T-helper 1 cell treated with Interleukin-12 subunit alpha and Interleukin-12 subunit beta and Interleukin-4 antibody, amounts not matched to agents 30 μg/mL and 1 μg/mL, for 36 hours (primary cell): ENCODE data around the gene GBF1.

Experiments used
- H3K27ac Mint-ChIP-seq: one replicate; pipeline ENCODE4 v1.8.0; 2021; ENCODE audit warnings: mild to moderate bottlenecking, mixed read lengths
- H3K27me3 Mint-ChIP-seq: one replicate; pipeline ENCODE4 v1.8.0; 2021; ENCODE audit warnings: low read depth, mixed read lengths
- H3K36me3 Mint-ChIP-seq: one replicate; pipeline ENCODE4 v1.8.0; 2021; ENCODE audit warnings: low read depth, mixed read lengths
- H3K4me1 Mint-ChIP-seq: one replicate; pipeline ENCODE4 v1.8.0; 2021; ENCODE audit warnings: low read depth, mixed read lengths
- H3K4me3 Mint-ChIP-seq: one replicate; pipeline ENCODE4 v1.8.0; 2021; ENCODE audit warnings: mild to moderate bottlenecking, moderate library complexity, mixed read lengths
- H3K9me3 Mint-ChIP-seq: one replicate; pipeline ENCODE4 v1.8.0; 2021; ENCODE audit warnings: mixed read lengths

GBF1 gene

DNA sequence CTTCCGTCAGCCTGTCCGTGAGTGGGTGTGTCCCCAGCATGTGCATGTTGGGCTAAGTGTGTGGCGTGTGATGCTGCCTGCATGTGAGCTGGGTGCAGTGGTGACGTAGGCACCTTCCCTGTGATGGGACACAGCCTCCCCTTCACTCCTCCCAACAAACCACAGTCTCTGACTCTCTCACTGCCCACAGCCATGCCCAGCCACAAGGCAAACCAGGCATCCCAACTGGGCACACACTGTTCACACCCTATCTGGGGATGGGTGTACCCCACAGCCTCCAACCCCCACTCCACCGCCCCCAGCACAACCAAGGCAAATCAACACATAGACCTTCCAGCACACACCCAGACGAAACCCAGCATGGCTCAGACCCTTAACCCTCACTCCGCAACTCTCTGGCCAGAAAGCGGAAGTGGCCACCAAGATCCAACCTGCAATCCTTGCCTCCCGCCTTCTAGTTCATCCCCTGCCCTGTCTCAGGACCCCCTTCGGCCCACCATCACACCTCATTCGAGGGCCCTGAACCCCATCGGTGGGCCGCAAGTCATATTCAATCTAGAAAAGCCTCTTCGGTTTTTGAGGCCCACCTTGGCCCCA is 162.9 kb downstream of the GBF1 start:
- Mint-ChIP-seq H3K27me3 (peaks cover 23% of the 10 kb centered on the region), H3K36me3 (peaks cover 2% of the 10 kb centered on the region), H3K4me1 (peaks cover 32% of the 10 kb centered on the region), H3K27ac (peak overlapping the region; percentile 16), H3K4me3 (peak overlapping the region; percentile 75), H3K9me3 (no peaks in the 10 kb centered on the region)

GRCh38 chr10:102408728-102409603 is 163.6 kb downstream of the GBF1 start:
- peaks cover 34% of the 10 kb centered on the region for H3K4me1 Mint-ChIP-seq
- H3K9me3 Mint-ChIP-seq = no peaks in the 10 kb centered on the region
- H3K4me3 Mint-ChIP-seq = peak overlapping the region; percentile 70
- peaks cover 23% of the 10 kb centered on the region for H3K27me3 Mint-ChIP-seq
- H3K36me3 Mint-ChIP-seq = peaks cover 2% of the 10 kb centered on the region
- H3K27ac Mint-ChIP-seq = no peak overlapping the region

DNA sequence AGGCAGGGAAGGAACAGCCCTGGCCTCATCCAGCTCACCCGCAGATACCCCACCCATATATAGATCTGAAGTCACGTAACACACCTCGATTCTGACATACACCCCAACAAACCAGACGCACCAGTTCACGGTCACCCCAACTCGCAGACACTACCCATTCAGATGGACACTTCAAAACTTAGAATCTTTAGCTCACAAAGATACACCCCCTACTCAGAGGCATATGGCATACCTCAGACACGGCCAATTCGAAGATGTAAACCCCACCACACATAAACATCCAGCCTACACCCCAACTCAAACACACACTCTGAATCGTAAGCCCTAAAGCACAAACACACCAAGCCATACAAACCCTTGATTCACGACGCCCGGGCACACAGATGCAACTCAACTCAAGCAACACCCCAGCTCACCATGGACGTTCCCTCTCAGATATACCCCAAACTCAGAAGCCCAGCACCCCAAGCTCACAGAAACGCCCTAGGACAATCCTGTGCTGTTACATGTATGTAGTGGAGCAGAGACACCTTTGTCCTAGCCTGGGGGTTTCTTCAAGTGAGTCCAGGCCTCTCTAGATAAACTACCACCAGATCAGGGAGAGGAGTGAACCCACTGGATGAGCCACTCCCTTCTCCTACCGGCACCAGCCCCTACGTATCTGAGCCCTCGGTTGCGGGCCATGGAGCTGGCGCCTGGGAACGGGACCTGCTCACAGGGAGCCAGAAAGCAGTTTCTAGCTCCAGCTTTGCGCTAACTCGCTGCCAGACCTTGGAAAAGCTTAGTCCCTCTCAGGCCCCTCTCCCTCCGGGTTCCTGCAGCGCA is 164.5 kb downstream of the GBF1 start:
- Mint-ChIP-seq H3K27ac (peak overlapping the region; percentile 64), H3K27me3 (peaks cover 28% of the 10 kb centered on the region), H3K9me3 (no peaks in the 10 kb centered on the region), H3K4me3 (peak overlapping the region; percentile 70), H3K36me3 (peaks cover 2% of the 10 kb centered on the region), H3K4me1 (peaks cover 34% of the 10 kb centered on the region)

DNA sequence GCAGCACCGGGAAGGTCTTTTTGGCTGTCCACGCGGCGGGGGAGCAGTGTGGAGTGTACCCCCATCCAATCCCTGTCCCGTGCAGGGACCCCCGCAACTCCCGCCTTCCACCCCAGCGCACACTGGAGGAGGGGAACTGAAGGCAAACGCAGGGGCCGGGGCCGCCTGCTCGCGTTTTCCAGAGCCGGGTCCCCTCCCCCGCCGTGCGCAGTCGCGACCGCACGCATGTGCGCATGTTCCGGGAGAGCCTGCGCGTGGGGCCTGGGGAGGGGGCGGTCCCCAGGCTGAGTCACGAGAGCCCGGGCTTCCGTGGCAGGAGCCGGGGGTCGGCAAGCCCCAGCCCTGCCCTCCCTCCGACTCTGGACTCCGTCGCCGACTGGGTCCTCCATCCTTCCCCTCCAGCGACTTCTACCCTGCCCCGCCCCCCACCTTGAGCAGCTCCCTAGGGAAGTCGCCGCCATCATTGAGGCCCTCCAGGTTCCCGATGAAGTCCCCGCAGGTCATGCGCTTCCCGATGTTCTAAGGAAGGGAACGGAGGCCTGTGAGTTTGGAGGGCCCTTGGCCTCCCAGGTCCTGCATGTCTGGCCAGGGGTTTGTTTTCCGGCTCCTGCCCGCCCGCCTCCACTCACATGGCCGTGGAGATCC is 165.2 kb downstream of the GBF1 start:
- peaks cover 28% of the 10 kb centered on the region for H3K27me3 Mint-ChIP-seq
- H3K27ac Mint-ChIP-seq = peak overlapping the region; percentile 16
- H3K9me3 Mint-ChIP-seq = no peaks in the 10 kb centered on the region
- peak overlapping the region; percentile 70 for H3K4me3 Mint-ChIP-seq
- H3K36me3 Mint-ChIP-seq = peaks cover under 1% of the 10 kb centered on the region
- H3K4me1 Mint-ChIP-seq = peaks cover 34% of the 10 kb centered on the region

DNA sequence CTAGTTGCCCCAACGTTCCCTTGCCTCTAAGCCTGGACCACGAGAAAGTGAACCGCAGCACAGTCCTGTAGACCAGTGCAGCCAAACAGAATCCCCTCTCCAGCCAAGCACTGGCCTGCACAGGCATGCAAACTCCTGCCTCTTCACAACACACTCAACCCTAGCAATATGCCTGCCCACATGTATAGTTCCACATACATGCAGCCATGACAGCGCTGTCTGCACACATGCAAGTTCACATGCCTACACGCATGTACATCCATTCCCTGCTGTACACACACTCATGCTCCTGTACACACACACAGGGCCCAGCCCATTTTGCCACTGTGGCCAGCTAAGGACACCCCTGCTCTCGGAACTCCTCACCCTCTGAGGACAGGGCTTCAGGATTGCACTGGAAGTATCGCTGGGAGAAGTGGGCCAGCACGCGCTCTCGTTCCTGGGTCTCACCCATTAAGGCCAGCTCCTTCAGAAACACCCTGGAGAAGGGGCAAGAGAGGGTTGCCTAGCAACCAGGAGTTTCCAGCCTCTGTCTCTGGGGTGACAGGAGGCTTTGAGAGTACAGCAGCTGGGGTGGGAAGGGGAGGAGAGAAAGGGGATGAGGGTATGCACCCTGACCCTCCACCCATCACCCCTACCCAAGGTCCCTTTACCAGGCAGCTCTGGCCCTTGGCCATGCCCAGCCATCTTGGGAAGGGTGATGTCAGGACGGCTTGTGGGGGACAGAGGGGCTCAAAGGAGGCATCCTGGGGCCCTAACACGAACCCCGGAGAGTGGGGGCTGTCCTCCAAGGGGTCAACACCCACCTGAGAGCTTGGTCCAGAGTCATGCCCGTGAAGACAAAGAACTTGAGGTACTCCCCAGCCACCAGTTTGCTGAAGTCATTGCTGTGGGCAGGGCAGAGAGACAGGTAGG is 166.3 kb downstream of the GBF1 start:
- peaks cover 31% of the 10 kb centered on the region for H3K4me1 Mint-ChIP-seq
- no peaks in the 10 kb centered on the region for H3K9me3 Mint-ChIP-seq
- H3K4me3 Mint-ChIP-seq = peak overlapping the region; percentile 70
- H3K27me3 Mint-ChIP-seq = peaks cover 32% of the 10 kb centered on the region
- peak overlapping the region; percentile 16 for H3K27ac Mint-ChIP-seq
- no peaks in the 10 kb centered on the region for H3K36me3 Mint-ChIP-seq

DNA sequence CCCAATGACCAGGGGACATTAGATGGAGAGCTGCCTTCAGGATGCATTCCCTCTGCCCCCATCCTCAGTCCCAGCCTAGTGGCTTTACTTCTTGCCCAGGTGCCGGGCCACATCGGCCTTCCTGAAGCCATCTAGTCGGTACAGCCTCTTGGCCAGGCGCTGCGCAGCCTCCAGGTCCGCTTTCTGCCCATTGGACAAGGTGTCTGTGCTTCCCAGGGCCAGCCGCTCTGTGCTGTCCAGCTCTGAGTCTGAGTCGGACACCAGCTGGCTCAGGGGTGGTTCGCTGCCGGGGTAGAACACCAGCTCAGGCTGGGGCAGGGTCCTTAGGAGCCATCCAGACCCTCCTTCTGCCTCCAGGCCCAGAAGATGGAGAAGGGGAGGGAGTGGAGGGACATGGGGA is 167.0 kb downstream of the GBF1 start:
- H3K27me3 Mint-ChIP-seq = peaks cover 36% of the 10 kb centered on the region
- H3K27ac Mint-ChIP-seq = no peak overlapping the region
- peaks cover 28% of the 10 kb centered on the region for H3K4me1 Mint-ChIP-seq
- H3K36me3 Mint-ChIP-seq = no peaks in the 10 kb centered on the region
- no peaks in the 10 kb centered on the region for H3K9me3 Mint-ChIP-seq
- no peak overlapping the region for H3K4me3 Mint-ChIP-seq

- Mint-ChIP-seq H3K27me3 (peaks cover 43% of the 10 kb centered on the region), H3K4me1 (peaks cover 25% of the 10 kb centered on the region), H3K4me3 (no peak overlapping the region), H3K9me3 (no peaks in the 10 kb centered on the region), H3K27ac (no peak overlapping the region), H3K36me3 (no peaks in the 10 kb centered on the region)
Measured at GRCh38 chr10:102413053-102413705, 167.8 kb downstream of the GBF1 start.

DNA sequence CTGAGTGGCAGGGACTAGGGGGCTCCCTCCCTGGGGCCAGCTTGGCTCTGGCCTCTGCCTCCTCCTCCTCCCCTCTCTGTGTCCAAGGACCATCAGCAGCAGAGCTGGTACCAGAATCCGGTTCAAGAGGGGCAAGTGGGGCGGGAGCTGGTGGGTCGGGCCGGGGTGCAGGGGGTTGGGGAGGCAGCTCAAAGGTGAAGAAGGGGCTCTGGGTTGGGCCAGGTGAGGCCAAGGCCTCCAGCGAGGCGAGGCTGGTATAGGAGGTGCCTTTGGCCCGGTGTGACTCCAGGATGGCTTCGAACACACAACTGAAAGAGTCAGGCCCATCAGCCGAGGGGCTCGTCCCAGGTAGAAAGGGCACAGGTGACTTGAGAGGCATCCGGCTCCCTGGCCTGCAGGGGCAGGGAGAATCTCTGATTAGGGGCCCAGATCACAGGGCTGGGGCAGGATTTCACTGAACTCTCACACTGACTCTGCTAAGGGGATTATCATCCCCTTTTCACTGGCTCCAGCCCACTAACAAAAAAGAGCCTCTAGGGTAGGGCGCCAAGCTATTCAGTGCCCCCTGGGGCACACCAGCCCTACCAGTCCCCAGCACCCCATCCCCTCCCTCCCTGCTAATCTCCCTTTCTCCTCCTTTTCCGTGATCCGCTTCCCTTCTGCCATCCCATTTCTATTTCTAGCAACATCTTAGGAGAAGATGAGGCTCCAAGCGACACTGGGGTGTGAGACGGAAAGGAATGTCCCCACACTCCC is 168.7 kb downstream of the GBF1 start:
- peak overlapping the region; percentile 5 for H3K27ac Mint-ChIP-seq
- H3K9me3 Mint-ChIP-seq = no peaks in the 10 kb centered on the region
- H3K36me3 Mint-ChIP-seq = no peaks in the 10 kb centered on the region
- H3K4me3 Mint-ChIP-seq = no peak overlapping the region
- H3K4me1 Mint-ChIP-seq = peaks cover 24% of the 10 kb centered on the region
- peaks cover 43% of the 10 kb centered on the region for H3K27me3 Mint-ChIP-seq

- Mint-ChIP-seq H3K27ac (peak overlapping the region; percentile 5), H3K4me1 (peaks cover 23% of the 10 kb centered on the region), H3K27me3 (peaks cover 42% of the 10 kb centered on the region), H3K4me3 (no peak overlapping the region), H3K36me3 (no peaks in the 10 kb centered on the region), H3K9me3 (no peaks in the 10 kb centered on the region)
Measured at GRCh38 chr10:102414749-102415148, 169.4 kb downstream of the GBF1 start.

DNA sequence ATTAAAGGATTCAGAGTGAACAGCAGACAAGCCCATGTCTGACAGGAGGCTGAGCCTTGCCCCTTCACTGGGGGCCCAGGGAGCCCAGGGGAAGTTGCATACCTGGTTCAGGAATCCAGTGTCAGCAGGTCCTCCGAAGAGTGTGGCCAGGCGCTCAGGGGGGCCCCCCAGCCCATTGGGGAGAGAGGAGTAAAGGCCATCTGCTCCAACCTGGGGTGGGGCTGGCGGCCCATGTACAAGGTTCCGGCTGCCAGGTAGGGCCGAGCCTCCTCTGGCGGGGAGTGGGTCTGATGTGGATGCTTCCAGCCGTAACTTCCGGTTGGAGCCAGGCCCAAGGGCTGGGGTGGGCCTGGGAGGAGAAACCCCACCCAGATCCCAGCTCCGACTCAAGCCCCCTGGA is 171.0 kb downstream of the GBF1 start:
- Mint-ChIP-seq H3K36me3 (no peaks in the 10 kb centered on the region), H3K27me3 (peaks cover 31% of the 10 kb centered on the region), H3K27ac (no peak overlapping the region), H3K4me1 (peaks cover 24% of the 10 kb centered on the region), H3K4me3 (no peak overlapping the region), H3K9me3 (no peaks in the 10 kb centered on the region)

- Mint-ChIP-seq H3K27ac (no peak overlapping the region), H3K4me1 (peaks cover 22% of the 10 kb centered on the region), H3K36me3 (no peaks in the 10 kb centered on the region), H3K9me3 (no peaks in the 10 kb centered on the region), H3K4me3 (no peak overlapping the region), H3K27me3 (peaks cover 28% of the 10 kb centered on the region)
Measured at GRCh38 chr10:102416695-102417094, 171.4 kb downstream of the GBF1 start.

GRCh38 chr10:102418622-102419268 is 173.4 kb downstream of the GBF1 start, which contains the start of gene PSD:
Gene PSD, minus strand, starts transcription at chr10:102418785. Its CDS starts 1,747 bp downstream, at chr10:102417038.
- Mint-ChIP-seq H3K9me3 (no peaks in the 10 kb centered on the region), H3K36me3 (peaks cover 4% of the 10 kb centered on the region), H3K4me3 (peak within 1 kb of the TSS; percentile 99), H3K27me3 (peaks cover 28% of the 10 kb centered on the region), H3K4me1 (peaks cover 26% of the 10 kb centered on the region), H3K27ac (peak within 1 kb of the TSS; percentile 70)
